Loucy (cell line): ENCODE data around the gene STAC2.

Experiments used
- CTCF ChIP-seq: fragments of 200-600 bp; sonication (generic); conservative IDR thresholded peaks from 2 replicates; pipeline ENCODE4 v1.5.1; 2014; ENCODE audit warnings: mild to moderate bottlenecking, antibody characterized with exemption, low read length
- EZH2phosphoT487 ChIP-seq: fragments of 200-600 bp; IDR thresholded peaks from 2 replicates; pipeline ENCODE4 v1.6.1; 2018; ENCODE audit warnings: antibody characterized with exemption, mild to moderate bottlenecking, moderate library complexity, borderline replicate concordance

GRCh38 chr17:39167476-39167875 lies 58.3 kb downstream of the STAC2 start:
- TF ChIP-seq CTCF (no peak), EZH2phosphoT487 (no peak)
